Measurements from ENCODE around the gene ABCA8.
"Not testable (repeated sequence)": the region's sequence is repeated elsewhere in the genome, so short reads cannot be mapped to it uniquely, and the experiment has no call there.

The ABCA8 gene

GRCh38 chr17:68824707-68825106 is 130.5 kb downstream of the ABCA8 start:
- DNase-seq (ENCODE audit: low read depth in 2 of 2), result no peak

DNA sequence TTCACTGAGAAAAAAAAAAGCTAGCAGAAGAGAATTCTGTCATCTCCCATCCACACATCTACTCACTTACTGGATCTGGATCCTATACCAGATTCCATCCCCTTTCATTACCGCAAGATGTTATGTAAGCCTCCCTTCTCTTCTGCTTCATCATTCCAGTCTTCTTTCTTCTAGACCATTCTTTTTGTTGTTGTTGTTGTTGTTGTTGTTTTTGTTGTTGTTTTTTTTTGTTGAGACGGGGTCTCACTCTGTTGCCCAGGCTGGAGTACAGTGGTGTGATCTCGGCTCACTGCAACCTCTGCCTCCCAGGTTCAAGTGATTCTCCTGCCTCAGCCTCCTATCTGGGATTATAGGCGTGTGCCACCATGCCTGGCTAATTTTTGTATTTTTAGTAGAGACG is 131.0 kb downstream of the ABCA8 start:
- DNase-seq (ENCODE audit: low read depth in 2 of 2), result not testable (repeated sequence)

- DNase-seq (ENCODE audit: low read depth in 2 of 2), result no peak
These were observed 132.4 kb downstream of the ABCA8 start for GRCh38 chr17:68822719-68823289.

GRCh38 chr17:68821860-68822696 is 133.1 kb downstream of the ABCA8 start:
- peak; percentile 68 to 70 for DNase-seq (ENCODE audit: low read depth in 2 of 2)

GRCh38 chr17:68820825-68821481 is 134.2 kb downstream of the ABCA8 start:
- DNase-seq (ENCODE audit: low read depth in 2 of 2), result no peak

DNA sequence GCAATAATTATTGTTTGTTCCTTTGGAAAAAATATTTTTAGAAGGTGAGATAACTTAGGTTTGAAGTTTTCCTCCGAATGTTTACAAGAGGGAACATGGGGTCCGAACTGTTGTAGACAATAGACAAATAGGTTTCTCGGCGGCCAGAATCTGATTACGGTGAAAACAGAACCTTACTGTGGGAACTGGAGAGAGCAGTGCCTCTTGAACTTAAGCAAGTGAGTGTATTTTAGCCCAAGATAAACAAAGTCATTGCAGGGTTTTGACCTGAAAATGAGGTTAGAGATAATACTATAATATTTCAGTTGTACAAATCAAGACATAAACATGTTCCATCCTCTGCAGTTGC is 134.7 kb downstream of the ABCA8 start:
- DNase-seq (ENCODE audit: low read depth in 2 of 2), result no peak

DNA sequence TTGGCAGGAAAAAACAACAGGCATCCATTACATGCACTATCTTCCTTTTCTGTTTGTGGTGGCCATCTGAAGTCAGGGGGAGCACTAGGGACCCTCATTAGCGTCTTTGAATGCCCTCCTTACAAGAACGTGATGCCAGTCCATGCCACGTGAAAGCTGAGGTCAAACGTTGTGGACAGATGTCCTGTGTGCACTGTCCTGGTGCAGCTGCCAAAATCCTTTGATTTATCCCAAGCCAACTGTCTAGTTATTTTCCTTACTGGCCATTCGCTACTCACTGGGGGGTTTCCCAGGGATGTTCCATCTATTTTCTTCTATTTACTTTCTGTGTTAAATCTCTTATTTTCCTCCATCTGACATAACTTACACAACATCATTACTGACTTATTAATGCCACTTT is 135.7 kb downstream of the ABCA8 start:
- DNase-seq (ENCODE audit: low read depth in 2 of 2), result no peak

Measured in fibroblast of skin of left quadriceps (primary cell).